ENCODE results near the gene CHMP1B.
A peak's percentile ranks its signal among the peaks of the same experiment; 100 is the strongest.
"Not testable (repeated sequence)": the region's sequence is repeated elsewhere in the genome, so short reads cannot be mapped to it uniquely, and the experiment has no call there.

CHMP1B gene

GRCh38 chr18:11871501-11871900 lies 20.3 kb downstream of the CHMP1B start:
- no peak for ATAC-seq
- DNase-seq, result no peak

DNA sequence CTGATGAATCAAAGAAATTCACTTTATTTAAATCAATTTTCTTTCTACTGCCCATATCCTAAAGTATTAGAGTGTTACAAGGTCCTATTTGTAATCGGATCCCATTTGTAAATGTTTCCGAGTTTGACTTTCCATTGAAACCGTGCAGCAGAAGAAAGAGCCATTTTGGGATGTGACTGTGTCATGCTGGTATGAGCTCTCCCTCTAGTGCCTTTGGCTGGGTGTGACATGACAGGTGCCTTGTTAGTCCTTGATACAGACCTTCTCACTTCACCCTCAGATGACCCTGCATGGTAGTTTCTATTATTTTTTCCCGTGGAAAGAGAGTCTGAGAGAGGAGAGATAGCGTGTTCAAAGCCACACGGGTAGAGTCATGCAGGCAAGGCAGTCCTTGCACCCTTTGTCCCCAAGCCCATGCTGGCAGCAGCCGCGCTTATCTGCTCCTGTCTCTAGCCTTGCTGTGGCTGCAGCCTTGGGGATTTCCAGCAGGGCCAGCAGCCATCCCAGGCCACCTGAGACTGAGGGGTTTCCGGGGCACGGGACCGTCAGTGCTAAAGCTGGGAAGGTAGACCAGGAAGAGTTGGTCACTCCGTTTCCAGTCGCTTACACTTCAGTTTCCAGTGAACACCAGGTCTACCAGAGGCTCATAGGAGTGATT lies 21.4 kb downstream of the CHMP1B start:
- ATAC-seq, result peak; percentile 32
- no peak for DNase-seq

DNA sequence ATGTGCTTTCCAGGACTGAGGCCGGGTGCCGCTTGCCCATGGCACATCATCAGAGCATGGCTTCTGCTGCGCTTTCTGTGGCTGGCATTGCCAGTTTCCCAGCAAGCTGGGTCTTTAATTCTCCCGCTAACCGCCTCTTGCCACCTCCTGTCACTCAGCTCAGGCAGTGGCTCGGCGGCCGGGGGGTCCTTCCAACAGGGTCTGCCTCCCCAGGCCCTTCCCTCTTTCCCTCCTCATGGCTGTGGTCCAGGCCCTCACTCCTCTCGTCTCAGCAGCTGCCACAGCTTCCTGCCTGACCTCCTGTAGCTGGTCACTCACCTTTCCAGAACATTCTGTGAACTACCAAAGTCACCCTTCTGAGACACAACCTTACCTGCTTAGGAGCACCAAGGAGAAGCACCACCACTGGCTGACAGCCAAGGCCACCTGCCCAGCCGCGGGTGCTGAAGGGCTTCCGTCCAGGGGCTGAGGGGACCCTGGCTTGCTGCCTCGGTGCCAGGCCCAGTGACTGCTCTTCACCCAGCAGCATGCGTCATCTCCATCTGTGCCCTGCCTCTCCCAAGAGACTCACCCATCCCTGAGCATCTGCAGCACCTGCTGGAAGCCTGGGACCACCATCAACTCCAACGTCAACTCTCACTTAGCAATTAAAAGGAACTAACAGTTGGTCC lies 22.6 kb downstream of the CHMP1B start:
- DNase-seq (no peak), ATAC-seq (no peak)

DNA sequence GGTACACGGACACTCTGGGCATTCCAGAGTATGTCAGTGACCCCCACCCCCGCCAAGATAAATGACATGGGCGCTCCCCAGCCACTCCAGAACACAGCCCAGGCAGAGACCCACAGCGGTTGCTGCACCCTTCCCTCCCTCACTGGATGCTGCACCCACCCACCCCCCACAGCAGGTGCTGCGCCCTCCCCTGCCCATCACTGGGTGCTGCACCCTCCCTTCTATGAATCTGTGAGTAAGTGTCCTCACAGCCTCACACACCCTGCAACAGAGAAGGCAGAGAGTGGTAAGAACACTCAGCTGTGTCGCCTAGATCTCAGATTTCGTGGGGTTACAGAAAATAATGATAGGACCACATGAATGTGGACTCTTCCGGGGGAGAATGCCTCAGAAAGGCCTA lies 23.5 kb downstream of the CHMP1B start:
- DNase-seq (no peak), ATAC-seq (no peak)

- ATAC-seq (no peak), DNase-seq (no peak)
These were observed 26.4 kb downstream of the CHMP1B start for GRCh38 chr18:11877497-11878135.

GRCh38 chr18:11880586-11881304 lies 29.5 kb downstream of the CHMP1B start:
- DNase-seq (no peak), ATAC-seq (no peak)

DNA sequence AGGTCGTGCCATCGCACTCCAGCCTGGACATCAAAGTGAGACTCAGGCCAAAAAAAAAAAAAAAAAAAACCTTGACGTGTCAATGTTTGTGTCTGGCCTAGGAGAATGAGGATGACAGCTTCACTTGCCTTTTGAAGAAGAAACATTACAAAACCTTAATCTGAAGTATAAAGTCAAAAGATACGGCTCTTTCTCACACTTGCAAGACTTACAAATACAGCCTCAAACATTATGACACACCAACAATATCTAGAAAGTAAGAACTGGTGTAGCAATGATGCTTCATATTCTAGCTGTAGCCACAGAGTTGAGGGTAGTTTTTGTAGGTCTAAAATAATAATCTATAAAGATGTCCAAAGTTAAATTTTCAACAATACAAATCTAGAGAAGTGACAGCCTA lies 31.4 kb downstream of the CHMP1B start:
- no peak for ATAC-seq
- no peak for DNase-seq

- ATAC-seq, result no peak
- no peak for DNase-seq
These were observed 31.9 kb downstream of the CHMP1B start for GRCh38 chr18:11883153-11883552.

DNA sequence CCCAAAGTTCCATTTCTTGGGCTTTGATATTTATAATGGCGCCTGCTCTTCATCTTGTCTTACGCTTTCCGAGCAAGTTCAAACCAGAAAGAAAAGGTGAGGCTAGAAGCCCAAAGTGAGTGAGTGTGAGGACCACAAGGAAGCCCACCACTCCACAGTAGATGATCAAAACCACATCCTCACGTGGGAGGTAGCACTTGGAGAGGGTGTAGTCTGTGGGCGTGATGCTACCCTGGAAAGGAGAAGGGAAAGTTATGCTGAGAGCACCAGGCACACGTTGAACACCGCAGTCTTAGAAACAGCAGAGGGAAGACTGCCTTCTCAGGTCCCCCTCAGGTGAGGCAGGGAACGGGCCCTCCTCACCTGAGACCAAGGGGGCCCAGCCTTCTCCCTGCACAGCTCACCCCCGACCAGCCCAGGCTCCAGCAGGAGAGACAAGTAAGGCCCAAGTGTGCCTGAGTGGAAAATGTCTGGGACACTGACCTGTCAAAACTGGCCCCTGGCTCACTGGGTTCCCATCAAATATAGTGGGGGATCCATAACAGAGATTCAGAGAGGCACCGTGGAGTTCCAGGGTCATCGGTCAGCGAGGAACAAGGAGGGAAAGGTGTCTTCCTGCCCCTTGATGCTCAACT lies 33.3 kb downstream of the CHMP1B start:
- DNase-seq (no peak), ATAC-seq (no peak)

- DNase-seq (no peak), ATAC-seq (no peak)
These were observed 34.2 kb downstream of the CHMP1B start for GRCh38 chr18:11885278-11885947.

GRCh38 chr18:11886577-11887110 lies 35.4 kb downstream of the CHMP1B start:
- DNase-seq (no peak), ATAC-seq (no peak)

DNA sequence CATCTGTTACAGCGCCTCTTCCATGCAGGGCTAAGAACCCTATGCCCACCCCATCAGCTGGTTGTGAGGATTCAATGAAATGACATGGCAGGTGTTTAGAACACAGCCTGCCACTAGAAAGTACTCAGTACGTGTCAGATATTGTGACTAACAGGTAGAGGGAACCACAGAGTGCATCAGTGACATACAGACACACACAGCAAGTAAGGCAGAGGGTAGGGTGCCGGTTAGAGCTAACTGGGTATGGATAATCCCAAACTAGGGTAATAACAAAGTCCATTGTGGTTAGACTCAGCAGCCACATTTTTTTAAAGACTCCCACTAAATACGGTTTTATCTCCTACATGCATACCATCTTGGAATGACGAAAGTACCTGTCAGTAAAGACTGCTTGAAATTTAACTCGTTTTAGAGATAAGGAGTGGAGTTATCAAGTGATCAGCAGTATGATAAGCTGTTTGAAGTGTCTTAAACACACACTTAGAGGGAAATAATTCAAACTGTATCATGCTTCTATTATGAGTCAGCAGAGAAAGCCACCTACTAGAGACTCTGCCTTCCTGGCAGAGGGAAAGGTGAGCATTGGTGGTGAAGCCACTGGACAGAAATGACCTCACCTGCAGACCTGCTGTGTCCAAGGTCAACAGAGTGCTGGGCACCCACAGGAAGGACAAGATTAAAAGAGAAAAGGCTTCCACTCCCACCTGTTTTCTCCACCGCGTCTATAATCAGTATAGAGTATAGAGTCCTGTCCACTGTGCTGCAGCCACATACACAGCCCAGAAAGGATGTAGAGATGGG lies 36.3 kb downstream of the CHMP1B start:
- DNase-seq, result no peak

DNA sequence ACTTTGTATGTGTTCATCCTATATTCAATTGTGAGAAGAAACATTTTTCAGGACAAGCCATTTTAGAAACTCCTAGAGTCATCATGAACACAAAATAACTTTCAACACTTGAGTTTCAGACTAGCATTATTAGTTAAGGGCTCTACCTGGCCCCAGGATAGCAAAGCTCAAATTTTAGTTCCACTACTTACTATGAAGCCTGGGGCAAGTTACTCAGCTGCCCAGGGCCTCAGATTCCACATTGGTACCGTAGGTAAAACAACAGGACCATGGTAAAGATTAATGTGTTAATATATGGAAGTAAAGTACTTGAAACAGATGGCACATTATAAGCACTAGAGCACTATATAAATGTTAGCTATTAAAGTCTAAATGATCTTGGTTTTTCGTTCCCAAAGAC lies 37.5 kb downstream of the CHMP1B start:
- ATAC-seq, result no peak
- no peak for DNase-seq

More for the DNA sequence above, 36.3 kb downstream of the CHMP1B start:
- ATAC-seq, result peak; percentile 52

DNA sequence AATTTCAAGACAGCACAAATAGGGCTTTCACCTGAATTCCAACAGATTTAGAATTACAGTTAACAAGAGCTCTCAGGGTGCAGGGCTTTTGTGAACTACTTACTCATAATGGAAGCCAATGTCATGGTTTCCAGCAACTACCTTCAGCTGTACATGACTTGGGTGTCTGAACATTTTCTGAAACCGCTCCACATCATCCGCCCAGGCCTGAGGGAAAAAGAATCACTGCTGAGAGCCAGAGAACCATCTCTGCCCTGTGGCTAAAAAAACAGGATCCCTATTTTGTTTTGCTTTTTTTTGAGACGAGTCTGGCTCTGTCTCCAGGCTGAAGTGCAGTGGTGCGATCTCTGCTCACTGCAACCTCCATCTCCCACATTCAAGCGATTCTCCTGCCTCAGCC lies 38.1 kb downstream of the CHMP1B start:
- ATAC-seq (no peak), DNase-seq (no peak)

DNA sequence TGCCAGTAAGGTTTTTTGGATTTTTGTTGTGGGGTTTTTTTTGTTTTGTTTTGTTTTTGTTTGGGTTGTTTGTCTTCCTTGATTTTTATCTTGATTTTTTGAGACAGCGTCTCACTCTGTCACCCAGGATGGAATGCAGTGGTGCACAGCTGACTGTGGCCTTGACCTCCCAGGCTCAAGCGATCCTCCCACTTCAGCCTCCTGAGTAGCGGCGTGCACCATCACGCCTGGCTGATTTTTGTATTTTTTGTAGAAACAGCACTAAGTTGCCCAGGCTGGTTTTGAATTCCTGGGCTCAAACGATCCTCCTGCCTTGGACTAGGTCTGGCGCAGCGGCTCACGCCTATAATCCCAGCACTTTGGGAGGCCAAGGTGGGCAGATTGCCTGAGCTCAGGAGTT lies 40.5 kb downstream of the CHMP1B start:
- ATAC-seq, result no peak
- no peak for DNase-seq

- not testable (repeated sequence) for DNase-seq, ATAC-seq
These were observed 41.2 kb downstream of the CHMP1B start for GRCh38 chr18:11892438-11892837.

GRCh38 chr18:11897781-11898180 lies 46.6 kb downstream of the CHMP1B start:
- no peak for DNase-seq
- no peak for ATAC-seq

- ATAC-seq (no peak), DNase-seq (no peak)
These were observed 47.9 kb downstream of the CHMP1B start for GRCh38 chr18:11899063-11899462.

GRCh38 chr18:11901826-11902438 lies 50.7 kb downstream of the CHMP1B start:
- DNase-seq (no peak), ATAC-seq (no peak)

Data from stimulated activated naive CD8-positive, alpha-beta T cell treated with anti-CD3 and anti-CD28 coated beads, Interleukin-15, Interleukin-2, amounts not matched to agents 100 U/mL and 50 U/mL, for 24 hours (primary cell).